HCT116 (cell line): ENCODE results near the gene PTPN23. TPM values are rescaled to one million over a fixed set of nuclear protein-coding genes. Genes with fewer than 3 reads are reported as not detected.

Experiments used
- ATAC-seq: fragments of 200-7000 bp; cut with Tn5 transposase; 2 replicates; pipeline ENCODE4 v1.9.1; 2020; ENCODE audit warnings: mild to moderate bottlenecking, moderate library complexity
- BruUV-seq: library from RNA; stranded (reverse); fragments of 400-500 nt; replicated peaks from 2 replicates; lab custom pipeline; 2021; lab: Mats Ljungman, UMichigan
- CTCF ChIA-PET: fragments of 300-600 bp; sonication (Branson Sonifier 250); formaldehyde crosslinking; loops from one replicate; lab custom pipeline; 2021; ENCODE audit warnings: antibody characterized with exemption; lab: Charles Lee
- POLR2A ChIA-PET: fragments of 300-600, 350-600 bp; sonication (Branson Sonifier 250); formaldehyde crosslinking; loops from one replicate; lab custom pipeline; 2021; ENCODE audit warnings: antibody characterized with exemption; lab: Charles Lee
- RAD21 ChIA-PET, 2 experiments: fragments of 300-600 bp; sonication (Branson Sonifier 250); formaldehyde crosslinking; loops; one replicate each; lab custom pipeline; 2023; ENCODE audit warnings: low total read pairs in 2 of 2; ENCODE audit not compliant: uncharacterized antibody in 2 of 2, unreplicated experiment in 2 of 2, low non-redundant PET in 1 of 2; lab: Charles Lee
- DNase-seq: peaks from one replicate; pipeline ENCODE4 v3.0.0-alpha.2; 2010; ENCODE audit warnings: low read depth, low spot score
- H2AFZ ChIP-seq: fragments of 200-600 bp; shearing (Covaris generic), sonication (generic); 2 replicates; pipeline ENCODE4 v1.6.1; 2017; ENCODE audit warnings: low read depth, mixed run types, mixed read lengths, antibody characterized with exemption, low read length; ENCODE audit not compliant: poor library complexity, severe bottlenecking
- H3K27ac ChIP-seq: 2 replicates; pipeline ENCODE4 v1.5.1; 2012; ENCODE audit warnings: low read depth, low read length
- H3K27me3 ChIP-seq: fragments of 200-600 bp; sonication (generic); 2 replicates; pipeline ENCODE4 v1.6.1; 2016; ENCODE audit warnings: mixed run types, low read length, mixed read lengths; ENCODE audit not compliant: insufficient read depth
- H3K36me3 ChIP-seq, 2 experiments: fragments of 200-500 bp in 1 of 2; fragments of 200-600 bp in 1 of 2; sonication (Bioruptor generic) in 1 of 2; sonication (generic) in 1 of 2; 2 replicates each; pipeline versions ENCODE4 v1.5.1 to v1.6.1; 2014 to 2016; ENCODE audit warnings: low read length in 2 of 2, inconsistent platforms in 1 of 2, mixed read lengths in 1 of 2, mixed run types in 1 of 2; ENCODE audit not compliant: insufficient read depth in 2 of 2, control insufficient read depth in 1 of 2
- H3K4me1 ChIP-seq, 2 experiments: fragments of 200-600 bp in 1 of 2; sonication (generic) in 1 of 2; 2 replicates each; pipeline versions ENCODE4 v1.5.1 to v1.6.1; 2012 to 2017; ENCODE audit warnings: low read length in 2 of 2, inconsistent platforms in 1 of 2, mild to moderate bottlenecking in 1 of 2, mixed read lengths in 1 of 2, mixed run types in 1 of 2, moderate library complexity in 1 of 2; ENCODE audit not compliant: insufficient read depth in 2 of 2, control insufficient read depth in 1 of 2
- H3K4me2 ChIP-seq: fragments of 200-600 bp; sonication (generic); 2 replicates; pipeline ENCODE4 v1.6.1; 2017; ENCODE audit warnings: mixed run types, low read length, mixed read lengths
- H3K4me3 ChIP-seq, 2 experiments: fragments of 200-600 bp in 1 of 2; sonication (generic) in 1 of 2; replicated peaks in 1 of 2; 2 replicates each; pipeline ENCODE4 v1.5.1; 2011 to 2016; ENCODE audit warnings: low read length in 2 of 2, control low read depth in 1 of 2, low read depth in 1 of 2, mild to moderate bottlenecking in 1 of 2, mixed read lengths in 1 of 2, mixed run types in 1 of 2
- H3K79me2 ChIP-seq: fragments of 200-600 bp; sonication (generic); 2 replicates; pipeline ENCODE4 v1.6.1; 2017; ENCODE audit warnings: mild to moderate bottlenecking, mixed run types, low read length, moderate library complexity, mixed read lengths; ENCODE audit not compliant: insufficient read depth
- H3K9ac ChIP-seq: fragments of 200-600 bp; sonication (generic); 2 replicates; pipeline ENCODE4 v1.6.1; 2016; ENCODE audit warnings: low read length, mixed read lengths
- H3K9me2 ChIP-seq: fragments of 200-600 bp; sonication (generic), shearing (Covaris generic); 2 replicates; pipeline ENCODE4 v1.6.1; 2017; ENCODE audit warnings: mixed run types, mild to moderate bottlenecking, moderate library complexity; ENCODE audit not compliant: insufficient read depth
- H3K9me3 ChIP-seq, 2 experiments: fragments of 200-500 bp in 1 of 2; fragments of 200-600 bp in 1 of 2; sonication (Bioruptor generic) in 1 of 2; sonication (generic) in 1 of 2; 2 replicates each; pipeline ENCODE4 v1.6.1; 2014 to 2017; ENCODE audit warnings: low read length in 2 of 2, mixed read lengths in 2 of 2, inconsistent platforms in 1 of 2, low read depth in 1 of 2, mild to moderate bottlenecking in 1 of 2, mixed run types in 1 of 2, moderate library complexity in 1 of 2; ENCODE audit not compliant: control insufficient read depth in 1 of 2, insufficient read depth in 1 of 2
- H4K20me1 ChIP-seq: fragments of 200-600 bp; sonication (generic), shearing (Covaris generic); 2 replicates; pipeline ENCODE4 v1.6.1; 2017; ENCODE audit warnings: mixed run types, mild to moderate bottlenecking, moderate library complexity; ENCODE audit not compliant: insufficient read depth
- EZH2 ChIP-seq: fragments of 200-600 bp; sonication (generic); IDR thresholded peaks from 2 replicates; pipeline ENCODE4 v1.6.1; 2017; ENCODE audit warnings: antibody characterized with exemption, mixed run types
- EZH2phosphoT487 ChIP-seq: fragments of 200-600 bp; IDR thresholded peaks from 2 replicates; pipeline ENCODE4 v1.6.1; 2018; ENCODE audit warnings: antibody characterized with exemption, borderline replicate concordance
- RAD21 ChIP-seq: IDR thresholded peaks from 2 replicates; pipeline ENCODE4 v1.6.1; 2012; ENCODE audit warnings: low read depth, mild to moderate bottlenecking
- SIN3A ChIP-seq: IDR thresholded peaks from 2 replicates; pipeline ENCODE4 v1.6.1; 2012; ENCODE audit warnings: low read depth
- TCF7L2 ChIP-seq: IDR thresholded peaks from 2 replicates; pipeline ENCODE4 v1.7.0; 2011; ENCODE audit warnings: borderline replicate concordance, inconsistent platforms; ENCODE audit not compliant: insufficient read depth, insufficient read length; ENCODE audit errors: extremely low read depth
- ZFX ChIP-seq: fragments of 450-650 bp; IDR thresholded peaks from 2 replicates; pipeline ENCODE4 v1.6.1; 2017
- ZNF274 ChIP-seq: fragments of 200-500 bp; sonication (Bioruptor generic); IDR thresholded peaks from 2 replicates; pipeline ENCODE4 v1.6.1; 2014; ENCODE audit warnings: mild to moderate bottlenecking, low read depth, low read length, inconsistent platforms
- intact Hi-C: fragments of 100-400 bp; cut with micrococcal nuclease; formaldehyde crosslinking; loops from 2 replicates; pipeline ENCODE4 v1.10.0; 2022
- total RNA-seq: library from RNA; stranded (reverse); gene quantifications from one replicate; pipeline ENCODE4 v1.2.1, GENCODE V29; 2021; ENCODE audit not compliant: unreplicated experiment

PTPN23 gene
- total RNA-seq, 1 experiment from 2014 or later: 56.5 TPM

GRCh38 chr3:47420044-47420430 is 39.2 kb downstream of the PTPN23 start:
- no peak for DNase-seq
- H3K4me1 ChIP-seq: peaks cover 5 to 17% of the 10 kb centered on the region in 2 experiments; a peak in 2 of 4 replicates
- H2AFZ ChIP-seq: no peak overlapping the region
- no peaks in the 10 kb centered on the region; the same call in 1 of the 2 replicates for H3K79me2 ChIP-seq
- H3K9ac ChIP-seq: no peak overlapping the region
- ChIA-PET CTCF (interaction anchor here (1.0 to 2.2 kb wide), 2 partner anchors 11 to 369 kb away, joined by 3 to 15 read pairs; no protein-coding TSS in a partner anchor), RAD21 (interaction anchor here in 1 of 2 experiments (1.4 kb wide), 1 partner anchor 369 kb away, joined by 6 read pairs; no protein-coding TSS in a partner anchor), POLR2A (no interaction called here)
- no peaks in the 10 kb centered on the region for H3K27me3 ChIP-seq
- peak overlapping the region; percentile 3; the same call in 1 of the 2 replicates for H3K27ac ChIP-seq
- no peak overlapping the region for H3K4me2 ChIP-seq
- TF ChIP-seq TCF7L2: no peak
- no peak for TF ChIP-seq ZFX
- no peak for TF ChIP-seq EZH2
- no peak for TF ChIP-seq EZH2phosphoT487
- TF ChIP-seq RAD21: no peak
- TF ChIP-seq SIN3A: no peak
- TF ChIP-seq ZNF274: no peak
- no TSS peak for BruUV-seq
- H3K9me2 ChIP-seq: no peaks in the 10 kb centered on the region
- no peak overlapping the region for H3K4me3 ChIP-seq
- peaks cover 5 to 16% of the 10 kb centered on the region in 2 experiments; a peak in 3 of 4 replicates for H3K36me3 ChIP-seq
- no peaks in the 10 kb centered on the region for H4K20me1 ChIP-seq
- intact Hi-C loops: loop anchor here (2.0 to 5.0 kb wide), 2 partner anchors 367 to 731 kb away; no protein-coding TSS in a partner anchor
- no peak for ATAC-seq
- no peaks in the 10 kb centered on the region for H3K9me3 ChIP-seq
